Pancreas (tissue), 10 donors: ENCODE data around the gene SLC22A17. TPM values are rescaled to one million over a fixed set of nuclear protein-coding genes. Genes with fewer than 3 reads are reported as not detected.
"Not testable (repeated sequence)": the region's sequence is repeated elsewhere in the genome, so short reads cannot be mapped to it uniquely, and the experiment has no call there.

Experiments used
- ATAC-seq, 4 donors: fragments of 200-7000 bp; cut with Tn5 transposase; one replicate each; pipeline versions ENCODE4 v1.8.0 to v1.9.1; 2020; ENCODE audit warnings: mild to moderate bottlenecking in 4 of 4, moderate library complexity in 4 of 4
- DNase-seq, 6 donors: peaks; one replicate each; pipeline ENCODE4 v3.0.0-alpha.2; 2020
- FAIRE-seq: peaks from 2 replicates; lab custom pipeline; 2012; peaks lifted over from hg19 to GRCh38; lab: Jason Lieb, UNC
- H3K27ac ChIP-seq, 4 donors: fragments of 200-600 bp; sonication (generic); 1 replicate in 3 of 4; 2 replicates in 1 of 4; pipeline versions ENCODE4 v1.5.0 to v1.8.0; 2020
- H3K27me3 ChIP-seq, 4 donors: fragments of 200-600 bp; one replicate each; pipeline ENCODE4 v1.8.0; 2021
- H3K36me3 ChIP-seq, 3 donors: fragments of 200-600 bp; sonication (generic) in 1 of 3; one replicate each; pipeline versions ENCODE4 v1.5.0 to v1.8.0; 2020 to 2021
- H3K4me1 ChIP-seq, 3 donors: fragments of 200-600 bp; one replicate each; pipeline ENCODE4 v1.8.0; 2021
- H3K4me3 ChIP-seq, 4 donors: fragments of 200-600 bp; sonication (generic) in 2 of 4; one replicate each; pipeline versions ENCODE4 v1.5.0 to v1.8.0; 2020 to 2021
- H3K9me3 ChIP-seq, 4 donors: fragments of 200-600 bp; one replicate each; pipeline ENCODE4 v1.8.0; 2021
- CTCF ChIP-seq, 4 donors: fragments of 200-600 bp; sonication (generic) in 3 of 4; IDR thresholded peaks; one replicate each; pipeline versions ENCODE4 v1.5.0 to v1.8.0; 2021; ENCODE audit warnings: antibody characterized with exemption in 4 of 4
- WGBS, 2 donors: extraction: QIAGEN DNeasy Blood & Tissue Kit; methylation state at CpG; one replicate each; pipeline ENCODE4 v1.1.7; 2013; 5-methylcytosine and 5-hydroxymethylcytosine counted together
- intact Hi-C, 3 donors: fragments of 100-400 bp; cut with DNase I; formaldehyde crosslinking; loops; one replicate each; pipeline versions ENCODE4 v1.11.1 to v1.14.2; 2022
- polyA plus RNA-seq, 2 donors: library from polyadenylated mRNA; stranded (reverse); fragments of 200-250 nt; gene quantifications; one replicate each; pipeline ENCODE4 v1.2.3, GENCODE V29; 2013
- total RNA-seq, 6 donors: library from RNA; stranded (reverse); fragmentation: NEBNext Ultra II Directional in 4 of 6; extraction: Animal tissue kit (Norgen Biotek cat#: 25700) in 4 of 6; gene quantifications; one replicate each; pipeline versions ENCODE4 v1.2.1 to v1.2.4, GENCODE V29; 2021 to 2023
- donor health status: healthy with polysubstance abuse.
- donor health status: DM: no; HTN: no; CAD: no; lungs with moderate emphysema.
- donor health status: DM: no; HTN: no; CAD: no.
- donor health status: control.
- donor health status: control.
- donor health status: Bipolar disorder and iron deficiency.
- donor health status: DM: yes; HTN: yes; CAD: no.
- donor health status: DM: no; HTN: no; CAD: no.
- donor health status: DM: no; HTN: no; CAD: no.
- donor health status: DM: yes; HTN: yes; CAD: no.

Gene SLC22A17
- total and polyA plus RNA-seq, 8 donors: 6.4 to 90.7 (median 14.8) TPM

GRCh38 chr14:23398348-23398747 lies 45.7 kb upstream of the SLC22A17 start:
- TF ChIP-seq CTCF (IDR thresholded peaks at IDR 0.05): no peak
- ATAC-seq (no peak), DNase-seq (no peak), FAIRE-seq (no peak)
- H3K9me3 ChIP-seq: no peaks in the 10 kb centered on the region
- intact Hi-C loops: no loop called here
- H3K4me3 ChIP-seq: no peak overlapping the region
- no peaks in the 10 kb centered on the region for H3K27me3 ChIP-seq
- no peak overlapping the region for H3K27ac ChIP-seq
- no peaks in the 10 kb centered on the region for H3K36me3 ChIP-seq
- H3K4me1 ChIP-seq: no peaks in the 10 kb centered on the region
- 67 to 69% methylated on average over 4 of the region's 4 CpGs for WGBS, 2 donors

GRCh38 chr14:23396781-23397407 lies 44.2 kb upstream of the SLC22A17 start:
- ATAC-seq: no peak
- H3K27ac ChIP-seq: no peak overlapping the region
- 89% methylated on average over 10 of the region's 10 CpGs for WGBS, 2 donors
- no peak for FAIRE-seq
- no peak for TF ChIP-seq CTCF (IDR thresholded peaks at IDR 0.05)
- no peak for DNase-seq
- intact Hi-C loops: no loop called here
- no peak overlapping the region for H3K4me3 ChIP-seq
- no peaks in the 10 kb centered on the region for H3K4me1 ChIP-seq
- H3K36me3 ChIP-seq: no peaks in the 10 kb centered on the region
- H3K9me3 ChIP-seq: no peaks in the 10 kb centered on the region
- H3K27me3 ChIP-seq: no peaks in the 10 kb centered on the region

GRCh38 chr14:23396126-23396525 lies 43.4 kb upstream of the SLC22A17 start:
- no peaks in the 10 kb centered on the region for H3K36me3 ChIP-seq
- no peak for TF ChIP-seq CTCF (IDR thresholded peaks at IDR 0.05)
- DNase-seq (no peak), FAIRE-seq (no peak), ATAC-seq (no peak)
- H3K27me3 ChIP-seq: no peaks in the 10 kb centered on the region
- intact Hi-C loops: no loop called here
- no peaks in the 10 kb centered on the region for H3K4me1 ChIP-seq
- WGBS, 2 donors: 82 to 85% methylated on average over 10 of the region's 10 CpGs
- no peak overlapping the region for H3K4me3 ChIP-seq
- H3K9me3 ChIP-seq: no peaks in the 10 kb centered on the region
- no peak overlapping the region for H3K27ac ChIP-seq

GRCh38 chr14:23392613-23393012 lies 39.9 kb upstream of the SLC22A17 start:
- FAIRE-seq (no peak), DNase-seq (no peak), ATAC-seq (no peak)
- no peak overlapping the region for H3K4me3 ChIP-seq
- H3K9me3 ChIP-seq: no peaks in the 10 kb centered on the region
- no peaks in the 10 kb centered on the region for H3K36me3 ChIP-seq
- no peak overlapping the region for H3K27ac ChIP-seq
- 74 to 84% methylated on average over 7 of the region's 7 CpGs for WGBS, 2 donors
- H3K4me1 ChIP-seq: no peaks in the 10 kb centered on the region
- no peak for TF ChIP-seq CTCF (IDR thresholded peaks at IDR 0.05)
- H3K27me3 ChIP-seq: no peaks in the 10 kb centered on the region
- intact Hi-C loops: no loop called here

- H3K4me1 ChIP-seq, H3K4me3 ChIP-seq, DNase-seq, H3K27ac ChIP-seq, intact Hi-C loops, H3K27me3 ChIP-seq, H3K36me3 ChIP-seq, ATAC-seq, H3K9me3 ChIP-seq, FAIRE-seq: not testable (repeated sequence)
- 100% methylated on average over 3 of the region's 19 CpGs; no CpG with 5 or more reads in 1 of the 2 donors for WGBS, 2 donors
These were observed 37.2 kb upstream of the SLC22A17 start for GRCh38 chr14:23389871-23390270.
